HS-5 (cell line): ENCODE data around the gene CHD6.
A peak's percentile ranks its signal among the peaks of the same experiment; 100 is the strongest.

Source experiments
- DNase-seq: peaks from one replicate; pipeline ENCODE4 v3.0.0-alpha.2; 2012; ENCODE audit warnings: low read depth

The CHD6 gene

GRCh38 chr20:41617902-41618806 is at the start of gene CHD6:
CHD6 (minus strand) TSS chr20:41618377; CDS start chr20:41551337, 67,040 bp downstream.
- DNase-seq = peak; percentile 99

GRCh38 chr20:41664584-41664983 is 46.4 kb upstream of the CHD6 start:
- peak; percentile 14 for DNase-seq

GRCh38 chr20:41657655-41658054 is 39.5 kb upstream of the CHD6 start:
- DNase-seq = no peak

- DNase-seq = no peak
Observed at GRCh38 chr20:41655962-41656618, 37.9 kb upstream of the CHD6 start.

GRCh38 chr20:41654884-41655283 is 36.7 kb upstream of the CHD6 start:
- no peak for DNase-seq

- no peak for DNase-seq
Observed at GRCh38 chr20:41654292-41654691, 36.1 kb upstream of the CHD6 start.

GRCh38 chr20:41650231-41650948 is 32.2 kb upstream of the CHD6 start:
- no peak for DNase-seq

- DNase-seq = no peak
Observed at GRCh38 chr20:41649489-41649888, 31.3 kb upstream of the CHD6 start.

- no peak for DNase-seq
Observed at GRCh38 chr20:41645372-41645771, 27.2 kb upstream of the CHD6 start.

GRCh38 chr20:41643504-41643938 is 25.3 kb upstream of the CHD6 start:
- no peak for DNase-seq

GRCh38 chr20:41639630-41640029 is 21.5 kb upstream of the CHD6 start:
- no peak for DNase-seq

GRCh38 chr20:41638456-41638855 is 20.3 kb upstream of the CHD6 start:
- DNase-seq = no peak

GRCh38 chr20:41635158-41635557 is 17.0 kb upstream of the CHD6 start:
- no peak for DNase-seq

GRCh38 chr20:41632896-41633295 is 14.7 kb upstream of the CHD6 start:
- DNase-seq = peak; percentile 64

GRCh38 chr20:41631826-41632225 is 13.6 kb upstream of the CHD6 start:
- peak; percentile 26 for DNase-seq

- DNase-seq = no peak
Observed at GRCh38 chr20:41630846-41631245, 12.7 kb upstream of the CHD6 start.

- DNase-seq = no peak
Observed at GRCh38 chr20:41627611-41628244, 9.6 kb upstream of the CHD6 start.

- DNase-seq = no peak
Observed at GRCh38 chr20:41627001-41627495, 8.9 kb upstream of the CHD6 start.

GRCh38 chr20:41623625-41624375 is 5.6 kb upstream of the CHD6 start:
- no peak for DNase-seq

GRCh38 chr20:41622584-41622983 is 4.4 kb upstream of the CHD6 start:
- DNase-seq = no peak

GRCh38 chr20:41621971-41622370 is 3.8 kb upstream of the CHD6 start:
- no peak for DNase-seq
